Neutrophil (primary cell): Measurements from ENCODE around the gene KRTAP1-5.

ENCODE experiments used
- H3K27ac ChIP-seq: fragments of 200-600 bp; sonication (generic); 2 replicates; pipeline ENCODE4 v1.5.1; 2016; ENCODE audit warnings: mild to moderate bottlenecking, moderate library complexity
- H3K27me3 ChIP-seq: fragments of 200-600 bp; sonication (generic); 2 replicates; pipeline ENCODE4 v1.6.0; 2016; ENCODE audit warnings: mild to moderate bottlenecking
- H3K36me3 ChIP-seq: fragments of 200-600 bp; sonication (generic); 2 replicates; pipeline ENCODE4 v1.5.1; 2017
- H3K4me1 ChIP-seq, 2 experiments: fragments of 200-600 bp in 1 of 2; sonication (generic) in 1 of 2; 1 replicate in 1 of 2; 2 replicates in 1 of 2; pipeline versions ENCODE4 v1.5.1 to v1.6.1; 2013 to 2016; ENCODE audit warnings: low read depth in 1 of 2, low read length in 1 of 2, mild to moderate bottlenecking in 1 of 2, moderate library complexity in 1 of 2; ENCODE audit not compliant: control insufficient read depth in 1 of 2, insufficient read depth in 1 of 2
- H3K4me3 ChIP-seq, 2 experiments: fragments of 200-600 bp in 1 of 2; sonication (generic) in 1 of 2; 1 replicate in 1 of 2; 2 replicates in 1 of 2; pipeline ENCODE4 v1.5.1; 2013 to 2016; ENCODE audit warnings: low read depth in 1 of 2, low read length in 1 of 2, mild to moderate bottlenecking in 1 of 2, moderate library complexity in 1 of 2
- H3K9me3 ChIP-seq: fragments of 200-600 bp; sonication (generic); 2 replicates; pipeline ENCODE4 v1.5.1; 2016
- CTCF ChIP-seq: fragments of 200-600 bp; sonication (generic); IDR thresholded peaks from 2 replicates; pipeline ENCODE4 v1.5.1; 2016; ENCODE audit warnings: antibody characterized with exemption

KRTAP1-5 gene

GRCh38 chr17:40984226-40984625, 42.8 kb downstream of the KRTAP1-5 start, which contains the start of gene KRT40:
Gene KRT40, minus strand, starts transcription at chr17:40984326. Its CDS starts 53 bp downstream, at chr17:40984273.
- no peak for TF ChIP-seq CTCF
- peaks cover 53% of the 10 kb centered on the region for H3K27me3 ChIP-seq
- H3K4me1 ChIP-seq: peaks cover 5 to 14% of the 10 kb centered on the region in 2 experiments
- no peaks in the 10 kb centered on the region for H3K9me3 ChIP-seq
- no peak within 1 kb of the TSS for H3K4me3 ChIP-seq
- H3K27ac ChIP-seq: no peak within 1 kb of the TSS
- no peaks in the 10 kb centered on the region for H3K36me3 ChIP-seq

- H3K9me3 ChIP-seq: no peaks in the 10 kb centered on the region
- H3K4me3 ChIP-seq: no peak overlapping the region
- no peak overlapping the region for H3K27ac ChIP-seq
- no peaks in the 10 kb centered on the region for H3K4me1 ChIP-seq
- peaks cover 73% of the 10 kb centered on the region for H3K27me3 ChIP-seq
- no peak for TF ChIP-seq CTCF
- no peaks in the 10 kb centered on the region for H3K36me3 ChIP-seq
These were observed 45.9 kb downstream of the KRTAP1-5 start for GRCh38 chr17:40981115-40981514.

GRCh38 chr17:40980596-40980995, 46.4 kb downstream of the KRTAP1-5 start:
- Histone ChIP-seq H3K27ac (no peak overlapping the region), H3K4me1 (no peaks in the 10 kb centered on the region), H3K36me3 (no peaks in the 10 kb centered on the region), H3K4me3 (no peak overlapping the region), H3K9me3 (no peaks in the 10 kb centered on the region), H3K27me3 (peaks cover 74% of the 10 kb centered on the region)
- no peak for TF ChIP-seq CTCF

GRCh38 chr17:40980117-40980516, 46.9 kb downstream of the KRTAP1-5 start:
- Histone ChIP-seq H3K9me3 (no peaks in the 10 kb centered on the region), H3K4me1 (no peaks in the 10 kb centered on the region), H3K27me3 (peaks cover 71% of the 10 kb centered on the region), H3K4me3 (no peak overlapping the region), H3K27ac (no peak overlapping the region), H3K36me3 (no peaks in the 10 kb centered on the region)
- no peak for TF ChIP-seq CTCF

- Histone ChIP-seq H3K4me3 (no peak overlapping the region), H3K27me3 (peaks cover 56% of the 10 kb centered on the region), H3K27ac (no peak overlapping the region), H3K36me3 (no peaks in the 10 kb centered on the region), H3K9me3 (no peaks in the 10 kb centered on the region), H3K4me1 (no peaks in the 10 kb centered on the region)
- TF ChIP-seq CTCF: no peak
These were observed 48.3 kb downstream of the KRTAP1-5 start for GRCh38 chr17:40978575-40979151.
